Stomach (tissue), 4 donors: ENCODE results near the gene EFCAB14.

ENCODE experiments used
- POLR2A ChIP-seq, 4 donors: fragments of 450-650 bp; IDR thresholded peaks; one replicate each; pipeline ENCODE4 v1.6.1; 2016; ENCODE audit warnings: antibody characterized with exemption in 4 of 4, control low read depth in 2 of 4, mild to moderate bottlenecking in 1 of 4, moderate library complexity in 1 of 4
- TF ChIP-seq, protein P1 (sequence below), 7 experiments: fragments of 450-650 bp in 4 of 7; fragments of 200-600 bp in 3 of 7; sonication (generic) in 3 of 7; IDR thresholded peaks; one replicate each; pipeline ENCODE4 v1.5.1; 2016 to 2019; ENCODE audit warnings: antibody characterized with exemption in 7 of 7, control low read depth in 2 of 7, mild to moderate bottlenecking in 1 of 7

DNA sequence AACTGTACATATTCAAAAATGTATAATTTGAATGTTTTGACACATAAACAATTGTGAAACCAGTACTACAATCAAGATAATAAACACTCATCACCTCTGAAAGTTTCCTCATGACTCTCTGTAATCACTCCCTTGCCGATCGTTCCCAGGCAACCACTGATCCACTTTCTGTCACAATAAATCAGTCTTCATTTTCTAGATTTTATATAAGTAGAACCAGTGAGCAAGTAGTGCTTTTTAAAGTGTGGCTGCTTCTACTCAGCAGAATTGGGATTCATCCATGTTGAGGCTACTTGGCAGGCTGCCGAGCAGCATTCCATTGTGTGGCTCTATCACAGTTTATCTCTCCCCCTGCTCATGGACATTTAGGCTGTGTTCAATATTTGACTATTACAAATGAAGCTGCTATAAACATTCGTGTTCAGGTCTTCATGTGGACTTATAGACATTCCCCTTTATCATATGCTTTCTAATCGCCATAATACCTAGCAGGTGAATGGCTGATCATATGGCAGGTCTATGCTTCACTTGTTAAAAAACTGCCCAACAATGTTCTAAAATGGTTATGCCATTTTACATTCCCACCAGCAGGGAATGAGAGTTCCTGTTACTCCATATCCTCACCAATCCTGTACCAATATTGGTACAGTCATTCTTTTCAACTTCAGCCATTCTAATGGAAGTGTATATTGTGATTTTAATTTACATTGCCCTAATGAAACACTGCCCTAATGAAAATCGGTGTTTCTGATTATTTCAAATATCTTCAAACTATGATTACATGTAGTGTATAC, 26.7 kb downstream of the EFCAB14 start:
- TF ChIP-seq, protein P1, sequence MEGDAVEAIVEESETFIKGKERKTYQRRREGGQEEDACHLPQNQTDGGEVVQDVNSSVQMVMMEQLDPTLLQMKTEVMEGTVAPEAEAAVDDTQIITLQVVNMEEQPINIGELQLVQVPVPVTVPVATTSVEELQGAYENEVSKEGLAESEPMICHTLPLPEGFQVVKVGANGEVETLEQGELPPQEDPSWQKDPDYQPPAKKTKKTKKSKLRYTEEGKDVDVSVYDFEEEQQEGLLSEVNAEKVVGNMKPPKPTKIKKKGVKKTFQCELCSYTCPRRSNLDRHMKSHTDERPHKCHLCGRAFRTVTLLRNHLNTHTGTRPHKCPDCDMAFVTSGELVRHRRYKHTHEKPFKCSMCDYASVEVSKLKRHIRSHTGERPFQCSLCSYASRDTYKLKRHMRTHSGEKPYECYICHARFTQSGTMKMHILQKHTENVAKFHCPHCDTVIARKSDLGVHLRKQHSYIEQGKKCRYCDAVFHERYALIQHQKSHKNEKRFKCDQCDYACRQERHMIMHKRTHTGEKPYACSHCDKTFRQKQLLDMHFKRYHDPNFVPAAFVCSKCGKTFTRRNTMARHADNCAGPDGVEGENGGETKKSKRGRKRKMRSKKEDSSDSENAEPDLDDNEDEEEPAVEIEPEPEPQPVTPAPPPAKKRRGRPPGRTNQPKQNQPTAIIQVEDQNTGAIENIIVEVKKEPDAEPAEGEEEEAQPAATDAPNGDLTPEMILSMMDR (IDR thresholded peaks at IDR 0.05) = no peak
- TF ChIP-seq POLR2A (IDR thresholded peaks at IDR 0.05) = no peak
